Esophagus squamous epithelium (tissue), 5 donors: ENCODE data around the gene CACNA1I. TPM values are rescaled to one million over a fixed set of nuclear protein-coding genes. Genes with fewer than 3 reads are reported as not detected.

Experiments
- DNase-seq: peaks from one replicate; lab custom pipeline; 2025; lab: John Stamatoyannopoulos, UW
- H3K27ac ChIP-seq, 4 donors: fragments of 200-600 bp; sonication (generic); one replicate each; pipeline ENCODE4 v1.5.1; 2016 to 2019; ENCODE audit warnings: mild to moderate bottlenecking in 1 of 4
- H3K27me3 ChIP-seq, 4 donors: fragments of 200-600 bp; sonication (generic); 1 replicate in 3 of 4; 2 replicates in 1 of 4; pipeline versions ENCODE4 v1.5.1 to v1.6.0; 2017 to 2021; ENCODE audit warnings: antibody characterized with exemption in 1 of 4
- H3K36me3 ChIP-seq, 3 donors: fragments of 200-600 bp; sonication (generic); one replicate each; pipeline ENCODE4 v1.5.1; 2016 to 2019
- H3K4me1 ChIP-seq, 3 donors: fragments of 200-600 bp; sonication (generic); one replicate each; pipeline ENCODE4 v1.5.1; 2017 to 2019
- H3K4me3 ChIP-seq, 4 donors: fragments of 200-600 bp; sonication (generic); 1 replicate in 3 of 4; 2 replicates in 1 of 4; pipeline ENCODE4 v1.5.1; 2016 to 2019; ENCODE audit warnings: mild to moderate bottlenecking in 2 of 4, moderate library complexity in 1 of 4
- H3K9me3 ChIP-seq, 3 donors: fragments of 200-600 bp; sonication (generic); one replicate each; pipeline ENCODE4 v1.5.1; 2016 to 2019
- POLR2A ChIP-seq, 4 donors: fragments of 450-650 bp; IDR thresholded peaks; one replicate each; pipeline ENCODE4 v1.6.1; 2017; ENCODE audit warnings: antibody characterized with exemption in 4 of 4, mild to moderate bottlenecking in 4 of 4, moderate library complexity in 3 of 4
- WGBS, 2 donors: methylation state at CpG; one replicate each; pipeline ENCODE4 v1.1.5; 2018; 5-methylcytosine and 5-hydroxymethylcytosine counted together
- intact Hi-C: fragments of 100-400 bp; cut with DNase I; formaldehyde crosslinking; loops from one replicate; pipeline ENCODE4 v1.15.0; 2022
- total RNA-seq, 4 donors: library from RNA; depleted of rRNA; stranded (reverse); fragments of >200 nt; gene quantifications; one replicate each; pipeline ENCODE4 v1.1.0, GENCODE V29; 2016
- TF ChIP-seq, protein P1 (sequence below), 6 experiments: fragments of 450-650 bp in 4 of 6; fragments of 200-600 bp in 2 of 6; sonication (generic) in 2 of 6; IDR thresholded peaks; one replicate each; pipeline ENCODE4 v1.5.1; 2016 to 2019; ENCODE audit warnings: antibody characterized with exemption in 6 of 6, mild to moderate bottlenecking in 4 of 6, moderate library complexity in 4 of 6
- donor health status: DM: yes; HTN: yes; CAD: no.

CACNA1I gene
- total RNA-seq, 4 donors from 2014 or later, result 0.12 to 0.38 (median 0.20) TPM

- no peak for TF ChIP-seq POLR2A (IDR thresholded peaks at IDR 0.05)
- TF ChIP-seq, protein P1, sequence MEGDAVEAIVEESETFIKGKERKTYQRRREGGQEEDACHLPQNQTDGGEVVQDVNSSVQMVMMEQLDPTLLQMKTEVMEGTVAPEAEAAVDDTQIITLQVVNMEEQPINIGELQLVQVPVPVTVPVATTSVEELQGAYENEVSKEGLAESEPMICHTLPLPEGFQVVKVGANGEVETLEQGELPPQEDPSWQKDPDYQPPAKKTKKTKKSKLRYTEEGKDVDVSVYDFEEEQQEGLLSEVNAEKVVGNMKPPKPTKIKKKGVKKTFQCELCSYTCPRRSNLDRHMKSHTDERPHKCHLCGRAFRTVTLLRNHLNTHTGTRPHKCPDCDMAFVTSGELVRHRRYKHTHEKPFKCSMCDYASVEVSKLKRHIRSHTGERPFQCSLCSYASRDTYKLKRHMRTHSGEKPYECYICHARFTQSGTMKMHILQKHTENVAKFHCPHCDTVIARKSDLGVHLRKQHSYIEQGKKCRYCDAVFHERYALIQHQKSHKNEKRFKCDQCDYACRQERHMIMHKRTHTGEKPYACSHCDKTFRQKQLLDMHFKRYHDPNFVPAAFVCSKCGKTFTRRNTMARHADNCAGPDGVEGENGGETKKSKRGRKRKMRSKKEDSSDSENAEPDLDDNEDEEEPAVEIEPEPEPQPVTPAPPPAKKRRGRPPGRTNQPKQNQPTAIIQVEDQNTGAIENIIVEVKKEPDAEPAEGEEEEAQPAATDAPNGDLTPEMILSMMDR (IDR thresholded peaks at IDR 0.05), result no peak
- no peaks in the 10 kb centered on the region for H3K9me3 ChIP-seq
- no peaks in the 10 kb centered on the region for H3K36me3 ChIP-seq
- no peak for DNase-seq
- H3K27me3 ChIP-seq, result peaks cover 0 to 92% (median 2%) of the 10 kb centered on the region in 4 donors
- H3K4me1 ChIP-seq, result peaks cover 0 to 3% (median 0%) of the 10 kb centered on the region in 3 donors
- intact Hi-C loops, result no loop called here
- WGBS, 2 donors, result 55 to 76% methylated on average over 7 to 8 of the region's 9 CpGs
- no peak overlapping the region for H3K4me3 ChIP-seq
- H3K27ac ChIP-seq, result no peak overlapping the region
These were observed 45.5 kb downstream of the CACNA1I start for GRCh38 chr22:39616051-39616450.

DNA sequence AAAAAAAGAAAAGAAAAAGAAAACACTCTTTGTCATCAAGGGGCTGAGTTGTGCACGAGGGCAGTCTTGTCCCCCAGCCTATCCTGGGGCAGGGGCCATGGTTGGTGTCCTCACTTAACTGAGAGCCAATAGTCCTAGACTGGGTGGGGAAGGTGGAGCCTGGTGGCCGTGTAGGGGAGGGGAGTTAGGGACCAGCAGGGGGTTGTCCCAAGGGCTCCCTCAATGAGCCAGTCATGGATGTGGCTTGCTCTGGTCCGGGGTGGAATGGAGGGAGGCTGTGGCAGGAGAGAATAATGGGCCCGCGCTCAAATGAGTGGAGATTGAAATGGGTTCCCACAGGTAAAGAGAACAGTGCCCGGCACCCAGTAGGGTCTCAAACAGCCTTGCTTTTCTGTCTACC, 46.2 kb downstream of the CACNA1I start:
- H3K9me3 ChIP-seq, result no peaks in the 10 kb centered on the region
- intact Hi-C loops, result no loop called here
- WGBS, 2 donors, result 55 to 64% methylated on average over 6 of the region's 6 CpGs
- H3K4me3 ChIP-seq, result no peak overlapping the region
- no peak for DNase-seq
- peaks cover 0 to 3% (median 0%) of the 10 kb centered on the region in 3 donors for H3K4me1 ChIP-seq
- H3K27me3 ChIP-seq, result peaks cover 0 to 92% (median 2%) of the 10 kb centered on the region in 4 donors
- H3K27ac ChIP-seq, result no peak overlapping the region
- H3K36me3 ChIP-seq, result no peaks in the 10 kb centered on the region
- TF ChIP-seq, protein P1 (IDR thresholded peaks at IDR 0.05), result no peak
- TF ChIP-seq POLR2A (IDR thresholded peaks at IDR 0.05), result no peak

DNA sequence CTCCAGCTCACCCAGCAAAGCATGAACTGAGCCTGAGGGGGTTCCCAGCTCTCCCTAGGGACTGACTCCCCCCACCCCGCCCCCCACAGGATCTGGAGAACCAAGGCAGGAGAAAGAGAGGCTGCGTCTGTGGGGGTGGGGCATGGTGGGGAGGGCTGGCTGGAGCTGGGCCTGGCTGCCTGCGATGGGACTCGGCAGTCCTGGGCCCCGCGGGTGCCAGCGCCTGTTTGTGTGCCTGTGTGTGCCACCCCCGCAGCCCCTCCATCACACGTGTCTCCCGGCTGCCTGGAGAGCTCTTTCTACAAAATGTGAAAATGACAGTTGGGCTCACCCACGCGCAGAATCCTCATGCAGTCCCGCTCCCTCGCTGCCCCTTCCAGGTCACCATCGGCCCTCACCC, 46.8 kb downstream of the CACNA1I start:
- 2 to 20% methylated on average over 8 to 9 of the region's 15 CpGs for WGBS, 2 donors
- intact Hi-C loops, result no loop called here

GRCh38 chr22:39617970-39618757, 47.6 kb downstream of the CACNA1I start:
- no peaks in the 10 kb centered on the region for H3K9me3 ChIP-seq
- WGBS, 2 donors, result 64 to 77% methylated on average over 9 to 10 of the region's 11 CpGs
- H3K27me3 ChIP-seq, result peaks cover 0 to 97% (median 2%) of the 10 kb centered on the region in 4 donors
- DNase-seq, result no peak
- H3K27ac ChIP-seq, result no peak overlapping the region
- intact Hi-C loops, result no loop called here
- H3K4me1 ChIP-seq, result peaks cover 0 to 3% (median 0%) of the 10 kb centered on the region in 3 donors
- no peak overlapping the region for H3K4me3 ChIP-seq
- TF ChIP-seq, protein P1 (IDR thresholded peaks at IDR 0.05), result no peak
- TF ChIP-seq POLR2A (IDR thresholded peaks at IDR 0.05), result no peak
- H3K36me3 ChIP-seq, result no peaks in the 10 kb centered on the region

More for the DNA sequence above, 46.8 kb downstream of the CACNA1I start:
- no peak for DNase-seq
- no peak for TF ChIP-seq POLR2A (IDR thresholded peaks at IDR 0.05)
- TF ChIP-seq, protein P1 (IDR thresholded peaks at IDR 0.05), result no peak
- Histone ChIP-seq H3K27ac (no peak overlapping the region), H3K4me1 (peaks cover 0 to 3% (median 0%) of the 10 kb centered on the region in 3 donors), H3K27me3 (peaks cover 0 to 93% (median 2%) of the 10 kb centered on the region in 4 donors), H3K36me3 (no peaks in the 10 kb centered on the region), H3K9me3 (no peaks in the 10 kb centered on the region), H3K4me3 (no peak overlapping the region)

DNA sequence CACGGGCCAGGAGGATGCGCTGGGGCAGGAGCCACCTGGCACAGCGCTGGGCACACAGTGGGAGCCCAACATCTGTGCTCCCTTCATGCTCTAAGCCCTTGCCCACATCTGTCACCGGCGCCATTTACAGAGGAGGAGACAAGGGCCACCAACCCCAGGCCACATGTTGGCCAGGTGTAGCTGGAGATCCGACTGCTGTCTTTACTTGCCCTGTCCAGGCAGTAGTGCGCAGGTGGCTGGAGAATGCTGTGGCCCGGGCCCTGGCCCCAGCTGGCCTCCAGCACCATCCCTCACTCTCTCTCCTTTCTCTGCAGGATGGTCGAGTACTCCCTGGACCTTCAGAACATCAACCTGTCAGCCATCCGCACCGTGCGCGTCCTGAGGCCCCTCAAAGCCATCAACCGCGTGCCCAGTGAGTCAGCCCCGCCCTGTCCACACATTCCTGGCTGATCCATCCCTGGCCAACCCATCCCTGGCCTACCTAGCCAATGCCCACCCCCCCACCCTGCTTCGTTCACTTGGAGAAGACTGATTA, 48.5 kb downstream of the CACNA1I start:
- peaks cover 0 to 97% (median 2%) of the 10 kb centered on the region in 4 donors for H3K27me3 ChIP-seq
- H3K27ac ChIP-seq, result no peak overlapping the region

More for the DNA sequence above, 48.5 kb downstream of the CACNA1I start:
- WGBS, 2 donors, result 86 to 88% methylated on average over 10 to 11 of the region's 17 CpGs
- peaks cover 0 to 3% (median 0%) of the 10 kb centered on the region in 3 donors for H3K4me1 ChIP-seq
- TF ChIP-seq, protein P1 (IDR thresholded peaks at IDR 0.05), result no peak
- no peak for TF ChIP-seq POLR2A (IDR thresholded peaks at IDR 0.05)
- DNase-seq, result no peak
- intact Hi-C loops, result no loop called here
- H3K4me3 ChIP-seq, result no peak overlapping the region
- H3K9me3 ChIP-seq, result no peaks in the 10 kb centered on the region
- H3K36me3 ChIP-seq, result no peaks in the 10 kb centered on the region
